Skeletal muscle satellite cell (primary cell): ENCODE results near the gene MT1G.
A peak's percentile ranks its signal among the peaks of the same experiment; 100 is the strongest.

ENCODE experiments used
- H3K27me3 ChIP-seq: 2 replicates; pipeline ENCODE4 v1.7.0; 2013; ENCODE audit warnings: low read length; ENCODE audit not compliant: control insufficient read depth, insufficient read depth
- H3K36me3 ChIP-seq: 2 replicates; pipeline ENCODE4 v1.7.0; 2013; ENCODE audit warnings: mild to moderate bottlenecking, control low read depth, low read length; ENCODE audit not compliant: insufficient read depth
- H3K4me1 ChIP-seq: 2 replicates; pipeline ENCODE4 v1.7.0; 2013; ENCODE audit warnings: low read length; ENCODE audit not compliant: control insufficient read depth, insufficient read depth
- H3K4me2 ChIP-seq: 2 replicates; pipeline ENCODE4 v1.7.0; 2013; ENCODE audit warnings: mild to moderate bottlenecking, low read length
- H3K4me3 ChIP-seq: 2 replicates; pipeline ENCODE4 v1.7.0; 2013; ENCODE audit warnings: low read length
- H3K9ac ChIP-seq: 2 replicates; pipeline ENCODE4 v1.7.0; 2013; ENCODE audit warnings: mild to moderate bottlenecking, low read depth, low read length, moderate library complexity
- H3K9me3 ChIP-seq: replicated peaks from 2 replicates; pipeline ENCODE4 v1.7.0; 2013; ENCODE audit warnings: mild to moderate bottlenecking, control low read depth, low read length

The MT1G gene

GRCh38 chr16:56641166-56641565 is 26.7 kb downstream of the MT1G start:
- H3K9ac ChIP-seq, result no peak overlapping the region
- no peak overlapping the region for H3K4me2 ChIP-seq
- no peaks in the 10 kb centered on the region for H3K9me3 ChIP-seq
- peaks cover 29% of the 10 kb centered on the region for H3K27me3 ChIP-seq
- H3K4me1 ChIP-seq, result peaks cover 20% of the 10 kb centered on the region
- H3K36me3 ChIP-seq, result no peaks in the 10 kb centered on the region
- no peak overlapping the region for H3K4me3 ChIP-seq

- Histone ChIP-seq H3K4me1 (peaks cover 20% of the 10 kb centered on the region), H3K4me3 (no peak overlapping the region), H3K36me3 (no peaks in the 10 kb centered on the region), H3K4me2 (no peak overlapping the region), H3K9ac (no peak overlapping the region), H3K27me3 (peaks cover 21% of the 10 kb centered on the region), H3K9me3 (no peaks in the 10 kb centered on the region)
Measured at GRCh38 chr16:56640076-56640475, 27.8 kb downstream of the MT1G start.

- Histone ChIP-seq H3K9me3 (no peaks in the 10 kb centered on the region), H3K4me3 (no peak overlapping the region), H3K4me1 (peaks cover 20% of the 10 kb centered on the region), H3K4me2 (peak overlapping the region; percentile 96), H3K9ac (no peak overlapping the region), H3K27me3 (peaks cover 14% of the 10 kb centered on the region), H3K36me3 (no peaks in the 10 kb centered on the region)
Measured at GRCh38 chr16:56639045-56639444, 28.8 kb downstream of the MT1G start.

- Histone ChIP-seq H3K4me3 (peak within 1 kb of the TSS; percentile 74), H3K36me3 (no peaks in the 10 kb centered on the region), H3K4me1 (peaks cover 17% of the 10 kb centered on the region), H3K4me2 (peak within 1 kb of the TSS; percentile 96), H3K27me3 (peaks cover 10% of the 10 kb centered on the region), H3K9ac (peak within 1 kb of the TSS; percentile 61), H3K9me3 (no peaks in the 10 kb centered on the region)
Measured at GRCh38 chr16:56637814-56638750, 29.8 kb downstream of the MT1G start, which contains the start of gene MT1A. Gene MT1A, plus strand, starts transcription at chr16:56638666. Its CDS starts 73 bp downstream, at chr16:56638739.

GRCh38 chr16:56636616-56637413 is 31.1 kb downstream of the MT1G start:
- no peak overlapping the region for H3K9ac ChIP-seq
- peaks cover 10% of the 10 kb centered on the region for H3K27me3 ChIP-seq
- H3K4me3 ChIP-seq, result no peak overlapping the region
- H3K36me3 ChIP-seq, result no peaks in the 10 kb centered on the region
- peaks cover 21% of the 10 kb centered on the region for H3K4me1 ChIP-seq
- no peak overlapping the region for H3K4me2 ChIP-seq
- no peaks in the 10 kb centered on the region for H3K9me3 ChIP-seq

GRCh38 chr16:56635441-56635967 is 32.4 kb downstream of the MT1G start:
- peaks cover 26% of the 10 kb centered on the region for H3K4me1 ChIP-seq
- no peak overlapping the region for H3K9ac ChIP-seq
- H3K4me3 ChIP-seq, result no peak overlapping the region
- no peaks in the 10 kb centered on the region for H3K9me3 ChIP-seq
- no peaks in the 10 kb centered on the region for H3K36me3 ChIP-seq
- H3K27me3 ChIP-seq, result peaks cover 10% of the 10 kb centered on the region
- H3K4me2 ChIP-seq, result no peak overlapping the region

- H3K9me3 ChIP-seq, result no peaks in the 10 kb centered on the region
- no peak overlapping the region for H3K4me3 ChIP-seq
- peaks cover 10% of the 10 kb centered on the region for H3K27me3 ChIP-seq
- no peaks in the 10 kb centered on the region for H3K36me3 ChIP-seq
- peaks cover 26% of the 10 kb centered on the region for H3K4me1 ChIP-seq
- H3K4me2 ChIP-seq, result no peak overlapping the region
- H3K9ac ChIP-seq, result no peak overlapping the region
Measured at GRCh38 chr16:56634715-56635440, 33.0 kb downstream of the MT1G start.

- H3K27me3 ChIP-seq, result peaks cover 10% of the 10 kb centered on the region
- no peak overlapping the region for H3K4me3 ChIP-seq
- no peaks in the 10 kb centered on the region for H3K36me3 ChIP-seq
- peak overlapping the region; percentile 81 for H3K4me2 ChIP-seq
- peaks cover 23% of the 10 kb centered on the region for H3K4me1 ChIP-seq
- no peak overlapping the region for H3K9ac ChIP-seq
- no peaks in the 10 kb centered on the region for H3K9me3 ChIP-seq
Measured at GRCh38 chr16:56633535-56633934, 34.3 kb downstream of the MT1G start.

GRCh38 chr16:56632848-56633365 is 35.0 kb downstream of the MT1G start:
- H3K9ac ChIP-seq, result peak overlapping the region; percentile 72
- peaks cover 7% of the 10 kb centered on the region for H3K27me3 ChIP-seq
- peak overlapping the region; percentile 66 for H3K4me3 ChIP-seq

GRCh38 chr16:56632156-56632847 is 35.6 kb downstream of the MT1G start, which contains the start of gene MT1M:
Gene MT1M, plus strand, starts transcription at chr16:56632659. Its CDS starts 73 bp downstream, at chr16:56632732.
- Histone ChIP-seq H3K27me3 (peaks cover under 1% of the 10 kb centered on the region), H3K9ac (peak within 1 kb of the TSS; percentile 72), H3K36me3 (no peaks in the 10 kb centered on the region), H3K4me2 (peak within 1 kb of the TSS; percentile 81), H3K9me3 (no peaks in the 10 kb centered on the region), H3K4me3 (peak within 1 kb of the TSS; percentile 66), H3K4me1 (peaks cover 17% of the 10 kb centered on the region)

More at GRCh38 chr16:56632848-56633365, 35.0 kb downstream of the MT1G start:
- peaks cover 18% of the 10 kb centered on the region for H3K4me1 ChIP-seq
- peak overlapping the region; percentile 81 for H3K4me2 ChIP-seq
- no peaks in the 10 kb centered on the region for H3K9me3 ChIP-seq
- H3K36me3 ChIP-seq, result no peaks in the 10 kb centered on the region
